WI38 (cell line): ENCODE results near the gene FOXK1.
A peak's percentile ranks its signal among the peaks of the same experiment; 100 is the strongest.

ENCODE experiments used
- H3K4me3 ChIP-seq: 2 replicates; pipeline ENCODE4 v1.5.1; 2011; ENCODE audit warnings: low read depth, mild to moderate bottlenecking, control low read depth, low read length
- CTCF ChIP-seq: IDR thresholded peaks from 2 replicates; pipeline ENCODE4 v1.5.1; 2012; ENCODE audit warnings: low read depth, mild to moderate bottlenecking, control low read depth, low read length

Gene FOXK1

GRCh38 chr7:4657640-4658417 lies 24.3 kb upstream of the FOXK1 start:
- H3K4me3 ChIP-seq = no peak overlapping the region
- no peak for TF ChIP-seq CTCF

- no peak for TF ChIP-seq CTCF
- H3K4me3 ChIP-seq = no peak overlapping the region
Measured at GRCh38 chr7:4659551-4660286, 22.4 kb upstream of the FOXK1 start.

GRCh38 chr7:4661871-4662270 lies 20.2 kb upstream of the FOXK1 start:
- H3K4me3 ChIP-seq = no peak overlapping the region
- TF ChIP-seq CTCF = no peak

GRCh38 chr7:4663239-4664018 lies 18.7 kb upstream of the FOXK1 start:
- TF ChIP-seq CTCF = no peak
- no peak overlapping the region for H3K4me3 ChIP-seq

GRCh38 chr7:4665661-4666060 lies 16.4 kb upstream of the FOXK1 start:
- no peak overlapping the region for H3K4me3 ChIP-seq
- TF ChIP-seq CTCF = no peak

GRCh38 chr7:4667776-4668509 lies 14.2 kb upstream of the FOXK1 start:
- TF ChIP-seq CTCF = no peak
- H3K4me3 ChIP-seq = peak overlapping the region; percentile 36
